ENCODE results near the gene ASB6.
A peak's percentile ranks its signal among the peaks of the same experiment; 100 is the strongest.
"Not testable (repeated sequence)": the region's sequence is repeated elsewhere in the genome, so short reads cannot be mapped to it uniquely, and the experiment has no call there.

The ASB6 gene

GRCh38 chr9:129596541-129597331 lies 45.2 kb downstream of the ASB6 start:
- H3K9me3 ChIP-seq (ENCODE audit: severe bottlenecking), result no peaks in the 10 kb centered on the region
- no peaks in the 10 kb centered on the region for H3K27me3 ChIP-seq (ENCODE audit: insufficient read depth, poor library complexity, severe bottlenecking)
- no peak for TF ChIP-seq CTCF (IDR thresholded peaks at IDR 0.05; ENCODE audit: poor library complexity, severe bottlenecking)
- no peak overlapping the region for H3K27ac ChIP-seq (ENCODE audit: poor library complexity, severe bottlenecking)
- DNase-seq (ENCODE audit: low spot score), result no peak
- no peaks in the 10 kb centered on the region for H3K4me1 ChIP-seq (ENCODE audit: insufficient read depth, poor library complexity, severe bottlenecking)
- H3K36me3 ChIP-seq (ENCODE audit: low read depth), result no peaks in the 10 kb centered on the region
- H3K4me3 ChIP-seq (ENCODE audit: severe bottlenecking), result peak overlapping the region; percentile 23
- peak; percentile 48; the same call in 2 of the 3 replicates for ATAC-seq (ENCODE audit: low read depth)

GRCh38 chr9:129595903-129596540 lies 45.9 kb downstream of the ASB6 start:
- H3K9me3 ChIP-seq (ENCODE audit: severe bottlenecking), result no peaks in the 10 kb centered on the region
- TF ChIP-seq CTCF (IDR thresholded peaks at IDR 0.05; ENCODE audit: poor library complexity, severe bottlenecking), result no peak
- ATAC-seq (ENCODE audit: low read depth) (no peak), DNase-seq (ENCODE audit: low spot score) (no peak)
- no peaks in the 10 kb centered on the region for H3K27me3 ChIP-seq (ENCODE audit: insufficient read depth, poor library complexity, severe bottlenecking)
- no peaks in the 10 kb centered on the region for H3K4me1 ChIP-seq (ENCODE audit: insufficient read depth, poor library complexity, severe bottlenecking)
- no peak overlapping the region for H3K4me3 ChIP-seq (ENCODE audit: severe bottlenecking)
- no peak overlapping the region for H3K27ac ChIP-seq (ENCODE audit: poor library complexity, severe bottlenecking)
- H3K36me3 ChIP-seq (ENCODE audit: low read depth), result no peaks in the 10 kb centered on the region

- DNase-seq (ENCODE audit: low spot score), result no peak
- no peak for ATAC-seq (ENCODE audit: low read depth)
- no peaks in the 10 kb centered on the region for H3K27me3 ChIP-seq (ENCODE audit: insufficient read depth, poor library complexity, severe bottlenecking)
- H3K4me1 ChIP-seq (ENCODE audit: insufficient read depth, poor library complexity, severe bottlenecking), result no peaks in the 10 kb centered on the region
- no peaks in the 10 kb centered on the region for H3K36me3 ChIP-seq (ENCODE audit: low read depth)
- H3K27ac ChIP-seq (ENCODE audit: poor library complexity, severe bottlenecking), result no peak overlapping the region
- no peak overlapping the region for H3K4me3 ChIP-seq (ENCODE audit: severe bottlenecking)
- TF ChIP-seq CTCF (IDR thresholded peaks at IDR 0.05; ENCODE audit: poor library complexity, severe bottlenecking), result no peak
- H3K9me3 ChIP-seq (ENCODE audit: severe bottlenecking), result no peaks in the 10 kb centered on the region
These were observed 46.6 kb downstream of the ASB6 start for GRCh38 chr9:129595311-129595741.

GRCh38 chr9:129594632-129595031 lies 47.3 kb downstream of the ASB6 start:
- Histone ChIP-seq H3K4me1 (ENCODE audit: insufficient read depth, poor library complexity, severe bottlenecking) (no peaks in the 10 kb centered on the region), H3K27ac (ENCODE audit: poor library complexity, severe bottlenecking) (no peak overlapping the region), H3K27me3 (ENCODE audit: insufficient read depth, poor library complexity, severe bottlenecking) (no peaks in the 10 kb centered on the region), H3K9me3 (ENCODE audit: severe bottlenecking) (no peaks in the 10 kb centered on the region), H3K36me3 (ENCODE audit: low read depth) (no peaks in the 10 kb centered on the region), H3K4me3 (ENCODE audit: severe bottlenecking) (no peak overlapping the region)
- no peak for TF ChIP-seq CTCF (IDR thresholded peaks at IDR 0.05; ENCODE audit: poor library complexity, severe bottlenecking)
- no peak for ATAC-seq (ENCODE audit: low read depth)
- DNase-seq (ENCODE audit: low spot score), result no peak

GRCh38 chr9:129592790-129593189 lies 49.2 kb downstream of the ASB6 start:
- not testable (repeated sequence) for H3K4me3 ChIP-seq (ENCODE audit: severe bottlenecking); H3K36me3 ChIP-seq (ENCODE audit: low read depth); ATAC-seq (ENCODE audit: low read depth); H3K4me1 ChIP-seq (ENCODE audit: insufficient read depth, poor library complexity, severe bottlenecking); H3K27ac ChIP-seq (ENCODE audit: poor library complexity, severe bottlenecking); H3K27me3 ChIP-seq (ENCODE audit: insufficient read depth, poor library complexity, severe bottlenecking); DNase-seq (ENCODE audit: low spot score); H3K9me3 ChIP-seq (ENCODE audit: severe bottlenecking)
